Measurements from ENCODE around the gene EZR.

The EZR gene

GRCh38 chr6:158758941-158759479, 60.2 kb downstream of the EZR start:
- no peak for DNase-seq

DNA sequence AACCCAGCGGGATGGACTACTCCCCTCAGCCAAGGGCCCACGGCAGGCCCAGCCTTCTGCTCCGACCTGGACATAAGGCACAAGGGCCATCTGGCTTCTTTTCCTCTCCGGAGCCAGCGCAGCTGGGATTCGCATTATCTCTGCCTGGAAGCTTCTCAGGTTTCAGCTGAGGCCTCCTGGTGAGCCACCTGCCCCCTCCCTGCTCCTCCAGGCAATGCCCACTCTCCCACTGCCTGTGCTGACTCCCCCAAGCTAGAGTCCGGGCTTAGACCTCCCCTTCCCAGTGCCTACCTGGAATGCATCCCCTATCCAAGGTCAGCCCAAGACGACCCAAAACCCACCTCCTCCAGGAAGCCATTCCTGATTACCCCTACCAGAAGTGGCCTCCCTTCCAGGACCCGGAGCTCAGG, 60.7 kb downstream of the EZR start:
- no peak for DNase-seq

DNA sequence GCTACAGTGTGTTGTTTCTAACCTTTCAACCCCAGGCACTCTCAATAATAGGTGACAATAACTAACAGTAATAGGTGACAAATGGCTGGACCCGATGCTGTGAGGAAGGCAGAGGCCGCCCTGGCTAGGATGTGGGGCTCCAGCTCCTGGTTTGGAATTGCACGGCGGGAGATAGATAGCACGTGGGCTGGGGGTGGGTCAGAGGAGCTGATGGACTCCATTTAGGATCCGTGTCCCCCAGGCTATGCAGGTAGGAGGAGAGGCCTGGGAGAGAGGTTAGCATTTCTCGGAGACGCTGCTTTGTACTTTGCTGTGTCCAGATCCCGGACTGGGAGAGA, 61.4 kb downstream of the EZR start:
- DNase-seq: no peak

DNA sequence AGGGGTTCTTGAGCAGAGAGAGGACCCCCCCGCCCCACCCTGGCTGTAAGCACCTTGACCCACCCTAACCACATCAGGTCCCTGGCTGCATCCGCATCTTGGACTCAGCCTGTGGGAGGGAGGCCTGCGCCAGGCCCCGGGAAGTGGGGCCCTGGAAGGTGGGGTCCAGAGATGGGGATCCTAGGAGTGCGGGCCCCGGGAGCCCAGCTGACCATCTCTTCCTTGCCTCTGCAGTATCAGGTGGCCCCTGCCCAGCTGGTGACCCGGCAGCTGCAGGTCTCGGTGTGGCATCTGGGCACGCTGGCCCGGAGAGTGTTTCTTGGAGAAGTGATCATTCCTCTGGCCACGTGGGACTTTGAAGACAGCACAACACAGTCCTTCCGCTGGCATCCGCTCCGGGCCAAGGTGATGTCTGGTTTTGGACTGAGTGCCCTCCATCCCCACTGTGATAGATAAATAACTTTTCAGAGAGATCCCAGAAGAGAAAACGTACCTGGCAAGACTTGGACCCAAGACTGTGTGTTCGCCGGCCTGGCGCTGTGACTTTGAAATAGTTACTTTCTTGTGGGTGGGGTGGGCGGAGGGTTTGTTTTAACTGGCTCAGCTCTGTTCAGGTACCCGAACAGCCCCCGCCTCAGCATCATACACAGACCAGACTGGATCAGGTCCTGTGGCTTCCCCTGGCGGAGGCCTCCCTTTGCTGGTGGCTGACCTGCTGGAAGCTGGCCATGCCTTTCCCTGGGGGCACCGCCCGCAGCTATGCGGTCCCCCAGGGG, 62.0 kb downstream of the EZR start:
- DNase-seq: no peak

DNA sequence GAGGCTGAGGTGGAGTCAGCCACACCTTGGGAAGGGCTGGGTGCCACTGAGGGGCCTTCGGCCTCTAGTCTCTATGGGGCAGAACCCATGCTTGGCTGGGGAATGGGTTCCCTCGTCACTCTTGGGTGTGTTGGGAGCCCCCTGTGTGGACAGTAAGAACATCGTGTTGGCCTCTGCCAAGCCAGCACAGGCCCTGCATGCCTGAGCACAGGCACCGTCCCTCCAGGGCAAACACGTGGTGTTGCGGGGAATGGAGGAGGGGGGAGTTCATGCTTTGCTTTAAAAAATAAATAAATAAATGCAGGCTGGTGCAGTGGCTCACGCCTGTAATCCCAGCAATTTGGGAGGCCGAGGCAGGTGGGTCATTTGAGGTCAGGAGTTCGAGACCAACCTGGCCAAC, 63.0 kb downstream of the EZR start:
- DNase-seq: no peak

DNA sequence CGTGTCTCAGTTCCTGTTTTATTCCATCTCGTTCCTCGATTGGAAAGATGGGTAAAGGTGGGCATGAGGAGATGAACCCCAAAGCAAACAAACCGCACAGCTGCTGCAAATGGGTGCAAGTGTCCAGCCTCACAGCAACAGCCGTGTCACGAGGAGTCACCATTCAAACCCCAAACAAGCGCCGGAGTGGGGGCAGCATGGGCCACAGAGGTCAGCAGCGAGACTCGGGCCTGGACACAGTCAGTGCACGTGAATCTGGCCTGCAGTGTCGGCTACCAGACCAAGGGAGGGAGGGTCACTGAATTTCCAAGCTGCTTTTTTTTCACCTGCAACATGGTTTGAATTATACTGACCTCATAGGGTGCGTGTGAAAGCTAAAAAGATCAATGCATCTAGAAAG, 63.5 kb downstream of the EZR start:
- DNase-seq: no peak

DNA sequence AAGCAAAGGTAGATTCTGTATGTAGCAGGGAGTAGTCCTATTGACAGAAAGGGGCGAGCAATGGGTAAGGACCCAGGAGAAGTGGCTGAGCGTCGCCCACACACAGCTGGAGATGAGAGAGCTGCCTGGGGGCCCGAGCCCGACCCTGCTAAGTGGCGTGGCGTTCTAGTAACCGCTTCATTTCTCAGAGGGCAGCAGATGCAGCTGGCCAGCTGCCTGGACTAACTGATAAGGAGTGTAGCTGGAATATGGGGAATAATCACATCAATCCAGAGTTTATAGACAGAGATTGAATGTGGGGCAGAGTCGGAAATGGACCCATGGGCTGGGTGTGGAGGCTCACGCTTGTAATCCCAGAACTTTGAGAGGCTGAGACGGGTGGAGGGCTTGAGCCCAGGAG, 64.4 kb downstream of the EZR start:
- DNase-seq: no peak

GRCh38 chr6:158753811-158754210, 65.4 kb downstream of the EZR start:
- DNase-seq: no peak

- no peak for DNase-seq
Measured at GRCh38 chr6:158752613-158753012, 66.6 kb downstream of the EZR start.

DNA sequence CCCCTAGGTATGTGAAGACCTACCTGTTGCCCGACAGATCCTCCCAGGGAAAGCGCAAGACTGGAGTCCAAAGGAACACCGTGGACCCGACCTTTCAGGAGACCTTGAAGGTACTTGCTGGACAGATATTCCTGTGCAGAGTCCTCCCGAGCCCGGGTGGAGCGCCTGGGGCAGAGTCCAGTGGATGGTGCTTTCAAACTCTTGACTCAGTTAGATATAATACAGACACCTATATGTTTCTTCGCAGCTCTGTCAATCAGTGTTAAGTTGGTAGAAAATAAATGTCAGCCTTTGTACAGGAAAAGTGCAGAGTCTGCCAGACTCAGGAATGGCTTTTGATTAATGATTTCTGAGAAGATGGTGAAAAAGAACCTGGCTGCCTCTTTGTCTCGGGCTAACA, 67.2 kb downstream of the EZR start:
- no peak for DNase-seq

GRCh38 chr6:158751224-158751623, 67.9 kb downstream of the EZR start:
- no peak for DNase-seq

DNA sequence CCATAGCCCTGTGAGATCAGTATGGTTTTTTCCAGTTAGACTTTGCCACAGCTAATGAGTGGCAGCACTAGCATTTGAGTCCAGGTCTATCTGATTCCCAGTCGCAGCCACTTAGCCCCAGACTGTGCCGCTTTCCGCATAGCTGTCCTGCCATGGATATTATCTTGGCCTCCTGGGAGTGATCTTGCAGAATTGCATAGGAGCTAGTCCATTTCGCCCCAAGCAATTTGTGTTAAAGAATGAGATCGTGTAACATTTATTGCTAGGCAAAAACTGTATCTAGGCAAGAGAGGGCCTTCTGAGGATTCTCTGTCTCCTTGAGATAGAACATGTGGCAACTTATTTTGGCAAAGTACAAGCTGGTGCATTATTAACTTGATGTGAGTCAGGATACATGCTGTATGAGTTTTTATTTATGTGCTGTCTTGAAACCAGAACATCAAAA, 74.2 kb downstream of the EZR start:
- no peak for DNase-seq

DNA sequence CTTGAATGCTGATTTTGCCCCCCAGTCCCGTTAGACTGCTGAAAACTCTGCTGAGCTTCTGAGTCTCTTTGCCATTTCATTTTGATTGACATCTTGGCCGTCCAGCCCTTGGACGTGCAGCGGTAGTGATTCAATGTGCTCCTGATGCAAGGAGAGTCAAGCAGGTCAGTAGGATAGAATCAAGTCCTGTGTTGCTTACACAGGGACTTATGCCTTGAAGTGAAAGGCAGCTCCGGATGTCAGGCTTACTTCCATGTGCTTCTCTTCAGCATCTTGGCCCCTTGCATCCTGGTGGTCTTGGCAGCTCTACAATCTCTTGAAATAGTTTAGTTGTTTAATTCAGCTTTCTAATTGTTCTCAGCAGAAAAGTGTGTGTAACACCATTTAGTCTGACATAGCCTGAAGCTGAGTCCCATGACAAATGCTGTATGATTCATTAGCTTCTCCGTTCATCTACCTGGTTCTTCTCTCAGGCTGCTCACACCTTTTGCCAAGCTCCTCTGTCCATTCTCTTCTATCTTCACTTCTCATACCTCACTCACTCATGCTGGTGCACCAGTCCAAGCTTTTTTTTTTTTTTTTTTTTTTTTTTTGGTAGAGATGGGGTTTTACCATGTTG, 76.0 kb downstream of the EZR start:
- no peak for DNase-seq

DNA sequence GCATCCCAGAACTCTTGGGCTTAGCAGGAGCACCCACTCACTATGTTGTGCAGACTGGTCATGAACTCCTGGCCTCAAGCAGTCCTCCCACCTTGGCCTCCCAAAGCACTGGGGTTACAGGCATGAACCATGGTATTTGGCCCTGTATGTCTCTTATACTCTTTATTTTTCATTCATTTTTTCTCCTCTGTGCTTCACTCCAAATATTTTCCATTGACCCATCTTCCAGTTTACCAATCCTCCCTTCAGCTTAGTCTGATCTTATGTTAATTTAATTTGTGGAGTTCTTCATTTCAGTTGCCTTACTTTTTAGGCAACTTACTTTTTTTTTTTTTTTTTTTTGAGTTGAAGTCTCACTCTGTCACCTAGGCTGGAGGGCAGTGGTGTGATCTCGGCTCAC, 79.5 kb downstream of the EZR start:
- DNase-seq: no peak

DNA sequence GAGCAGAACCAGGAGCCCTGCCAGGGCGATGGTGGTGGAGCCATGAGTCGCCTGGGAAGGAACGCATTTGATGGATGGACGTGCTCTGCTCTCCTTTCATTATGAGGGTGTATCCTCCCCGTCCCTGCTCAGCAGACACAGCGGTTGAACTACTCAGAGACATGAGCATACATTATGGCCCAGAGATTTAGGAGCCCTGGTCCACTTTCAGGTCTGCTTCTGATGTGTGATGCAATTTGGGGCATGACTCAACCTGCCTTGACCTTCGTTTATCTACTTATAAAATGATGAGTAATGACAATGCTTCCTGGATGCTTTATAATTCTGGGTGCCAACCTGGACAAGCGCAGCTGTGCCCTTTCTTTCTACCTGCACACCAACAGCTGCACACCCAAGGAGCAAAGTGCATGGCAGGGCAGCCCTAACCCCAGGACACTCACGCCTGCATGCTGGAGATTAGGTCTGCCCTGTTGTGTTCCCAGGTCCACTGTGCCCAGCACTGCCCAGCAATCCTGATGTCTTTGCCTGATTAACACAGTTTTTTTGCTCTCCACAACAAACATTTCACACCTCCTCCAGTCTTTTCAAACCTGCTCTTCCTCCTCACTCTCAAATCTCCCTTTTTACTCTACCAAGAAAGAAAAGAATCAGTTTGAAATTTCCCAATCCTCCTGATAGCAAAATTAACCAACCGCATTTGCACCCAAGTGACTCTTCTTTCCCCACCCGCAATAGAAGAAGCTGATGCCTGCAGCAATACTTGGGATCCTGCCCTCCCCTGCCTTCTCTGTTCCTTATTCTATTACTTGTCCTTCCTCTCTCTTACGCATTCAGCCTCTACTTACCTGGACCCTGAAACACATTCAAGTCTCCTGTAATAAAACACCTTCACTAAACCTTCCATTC, 81.2 kb downstream of the EZR start:
- DNase-seq: no peak

- no peak for DNase-seq
Measured at GRCh38 chr6:158737082-158737709, 82.0 kb downstream of the EZR start.

GRCh38 chr6:158735009-158735408, 84.2 kb downstream of the EZR start:
- DNase-seq: no peak

DNA sequence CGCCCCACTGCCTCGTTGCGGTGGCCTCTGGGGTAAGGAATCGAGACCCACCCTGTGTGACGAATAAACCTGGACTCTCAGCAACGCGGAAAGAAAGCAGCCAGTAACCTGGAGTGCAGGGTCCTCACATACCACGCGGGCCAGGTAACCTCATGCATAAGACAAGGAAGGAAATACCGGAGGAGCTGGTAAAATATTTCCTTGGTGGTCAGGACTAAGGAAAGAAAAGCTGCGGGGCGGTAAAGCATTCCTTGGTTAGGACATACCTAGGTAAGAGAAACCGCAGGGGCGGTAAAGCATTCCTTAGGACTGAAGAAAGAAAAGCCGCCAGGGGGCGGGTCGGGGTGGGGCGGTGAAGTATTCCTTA, 88.6 kb downstream of the EZR start:
- DNase-seq: no peak

DNA sequence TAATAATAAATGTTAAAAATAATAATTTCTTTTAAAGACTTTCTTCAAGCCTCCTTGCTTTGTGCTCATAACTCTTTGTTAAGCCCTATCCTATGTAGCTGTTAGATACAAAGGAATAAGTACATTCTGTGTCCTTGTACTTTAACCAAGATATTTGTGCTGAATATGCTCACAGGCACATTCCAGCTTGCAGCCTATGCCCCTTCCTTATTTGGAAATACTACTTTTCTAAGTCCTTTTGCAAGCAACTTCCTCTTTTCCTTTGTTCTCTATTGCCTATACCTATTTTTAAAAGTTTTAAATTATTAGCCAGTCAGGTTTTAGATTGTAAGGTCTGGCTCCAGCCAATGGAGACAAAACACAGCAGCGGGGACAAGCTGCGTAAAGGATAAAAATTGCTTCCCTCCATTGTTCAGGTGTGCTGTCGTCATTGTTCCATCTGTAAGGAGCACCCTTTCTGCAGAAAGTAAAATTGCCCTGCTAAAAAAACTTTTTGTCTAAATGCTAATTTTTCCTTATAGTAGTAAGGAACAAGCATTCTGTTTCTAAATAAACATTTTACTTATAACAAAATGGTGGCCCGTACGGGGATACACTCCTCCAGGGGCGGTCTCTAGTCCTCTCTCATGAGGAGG, 89.1 kb downstream of the EZR start:
- DNase-seq: no peak

DNA sequence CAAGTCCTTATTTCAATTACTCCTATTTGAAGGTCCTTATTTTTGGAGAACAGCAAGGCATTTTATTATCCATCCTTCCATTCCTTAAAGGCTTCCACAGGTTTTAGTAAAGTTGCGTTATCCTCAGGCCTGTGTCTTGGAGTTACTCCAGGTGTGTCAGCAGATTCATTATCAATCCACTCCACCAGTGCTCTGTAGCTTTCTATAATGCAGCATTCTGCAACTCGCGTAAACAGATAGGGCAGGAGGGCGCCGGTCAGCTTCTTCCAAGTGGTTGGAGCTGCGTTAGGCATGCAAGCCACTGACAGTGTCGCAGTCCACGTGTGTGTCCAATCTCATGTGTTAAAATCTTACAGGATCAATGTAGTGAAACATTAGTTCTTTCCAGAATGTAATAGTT, 93.5 kb downstream of the EZR start:
- no peak for DNase-seq

DNA sequence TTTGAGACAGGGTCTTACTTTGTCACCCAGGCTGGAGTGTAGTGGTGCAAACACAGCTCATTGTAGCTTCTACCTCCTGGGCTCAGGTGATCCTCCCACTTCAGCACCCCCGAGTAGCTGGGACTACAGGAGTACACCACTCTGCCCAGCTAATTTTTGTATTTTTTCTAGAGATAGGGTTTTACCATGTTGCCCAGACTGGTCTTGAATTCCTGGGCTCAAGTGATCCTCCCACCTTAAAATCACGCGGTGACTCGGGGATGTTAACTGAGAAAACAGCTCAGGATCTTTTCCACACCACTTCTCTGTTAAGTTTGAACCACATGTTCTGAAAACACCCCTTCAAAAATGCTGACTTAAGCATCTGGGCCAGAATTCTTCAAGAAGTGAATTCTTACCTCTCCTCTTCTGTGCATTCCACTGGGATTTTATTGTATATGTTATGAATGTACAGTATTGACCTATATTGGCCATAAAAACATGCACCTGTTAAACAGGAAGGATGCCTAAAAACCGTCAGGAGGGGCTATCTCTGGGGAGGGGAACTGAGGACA, 96.9 kb downstream of the EZR start:
- DNase-seq: no peak

DNA sequence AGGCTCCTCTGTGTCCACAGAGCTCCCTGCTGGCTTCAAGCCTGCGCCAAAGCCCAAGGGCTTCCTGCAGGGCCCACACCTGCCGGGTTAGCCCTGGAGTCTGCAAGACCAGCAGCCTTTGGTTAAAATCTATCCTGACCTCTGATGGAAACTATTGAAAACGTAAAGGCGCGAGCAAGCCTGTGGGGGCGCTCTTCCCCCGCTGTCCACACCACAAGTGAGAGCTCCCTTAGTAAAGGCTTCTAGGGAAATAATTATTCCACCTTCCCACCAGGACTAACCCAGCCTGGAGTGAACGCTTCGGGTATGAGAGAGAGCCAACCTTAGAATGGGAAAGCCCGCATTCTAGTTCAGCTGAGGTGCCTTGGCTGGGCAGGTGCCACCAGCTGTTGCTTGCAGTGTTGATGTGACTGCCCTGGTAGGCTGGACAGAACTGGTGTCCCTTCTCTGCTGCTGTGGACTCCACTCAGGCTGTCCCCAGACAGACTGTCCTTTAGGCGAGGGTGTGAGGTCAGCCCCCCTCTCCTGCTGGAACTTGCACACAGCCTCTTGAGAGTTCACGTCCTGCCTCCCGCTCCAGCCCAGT, 100.6 kb downstream of the EZR start:
- no peak for DNase-seq
